Measurements from ENCODE around the gene FGF13. TPM values are rescaled to one million over a fixed set of nuclear protein-coding genes. Genes with fewer than 3 reads are reported as not detected.

FGF13 gene
- polyA plus RNA-seq, 1 experiment, result not detected

DNA sequence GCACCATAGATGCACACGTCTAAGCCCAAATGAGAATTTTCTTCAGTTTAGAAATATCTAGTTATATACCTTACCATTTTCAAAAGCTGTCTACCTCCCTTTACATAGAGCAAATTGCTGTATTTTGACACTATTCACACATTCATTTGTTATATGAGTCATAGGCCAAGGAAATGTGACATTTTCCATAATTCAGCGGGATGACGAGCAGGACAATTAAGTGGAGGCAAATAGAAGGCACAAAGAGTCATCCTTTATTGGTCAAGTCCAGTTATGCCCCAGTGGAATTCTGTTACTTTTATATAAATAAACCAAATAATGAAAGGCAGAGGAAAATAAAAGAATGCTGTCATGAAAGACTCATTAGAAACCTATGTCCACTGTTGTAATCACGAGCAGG lies 27.9 kb downstream of the FGF13 start:
- no peak for TF ChIP-seq CTCF (IDR thresholded peaks at IDR 0.05; ENCODE audit: insufficient read depth, low read depth, low read length)
- no peak overlapping the region for H3K4me3 ChIP-seq (ENCODE audit: low read depth, low read length)
- ChIA-PET POLR2A (no interaction called here), CTCF (no interaction called here)
- DNase-seq (ENCODE audit: low read depth), result no peak
- no peaks in the 10 kb centered on the region for H3K27me3 ChIP-seq (ENCODE audit: control insufficient read depth, insufficient read depth, low read length)
- H3K36me3 ChIP-seq (ENCODE audit: control insufficient read depth, insufficient read depth, low read length), result no peaks in the 10 kb centered on the region

- ChIA-PET CTCF (no interaction called here), POLR2A (no interaction called here)
Measured at GRCh38 chrX:138669693-138670092, 41.8 kb downstream of the FGF13 start.

GRCh38 chrX:138664466-138664865 lies 47.1 kb downstream of the FGF13 start:
- DNase-seq (ENCODE audit: low read depth), result no peak
- CTCF ChIA-PET, result no interaction called here
- Histone ChIP-seq H3K36me3 (ENCODE audit: control insufficient read depth, insufficient read depth, low read length) (no peaks in the 10 kb centered on the region), H3K4me3 (ENCODE audit: low read depth, low read length) (no peak overlapping the region), H3K27me3 (ENCODE audit: control insufficient read depth, insufficient read depth, low read length) (no peaks in the 10 kb centered on the region)
- POLR2A ChIA-PET, result no interaction called here
- no peak for TF ChIP-seq CTCF (IDR thresholded peaks at IDR 0.05; ENCODE audit: insufficient read depth, low read depth, low read length)

More at GRCh38 chrX:138669693-138670092, 41.8 kb downstream of the FGF13 start:
- Histone ChIP-seq H3K4me3 (ENCODE audit: low read depth, low read length) (no peak overlapping the region), H3K27me3 (ENCODE audit: control insufficient read depth, insufficient read depth, low read length) (no peaks in the 10 kb centered on the region), H3K36me3 (ENCODE audit: control insufficient read depth, insufficient read depth, low read length) (no peaks in the 10 kb centered on the region)
- TF ChIP-seq CTCF (IDR thresholded peaks at IDR 0.05; ENCODE audit: insufficient read depth, low read depth, low read length), result no peak
- DNase-seq (ENCODE audit: low read depth), result no peak

GRCh38 chrX:138664016-138664415 lies 47.5 kb downstream of the FGF13 start:
- CTCF ChIA-PET, result no interaction called here
- no peak for TF ChIP-seq CTCF (IDR thresholded peaks at IDR 0.05; ENCODE audit: insufficient read depth, low read depth, low read length)
- POLR2A ChIA-PET, result no interaction called here

DNA sequence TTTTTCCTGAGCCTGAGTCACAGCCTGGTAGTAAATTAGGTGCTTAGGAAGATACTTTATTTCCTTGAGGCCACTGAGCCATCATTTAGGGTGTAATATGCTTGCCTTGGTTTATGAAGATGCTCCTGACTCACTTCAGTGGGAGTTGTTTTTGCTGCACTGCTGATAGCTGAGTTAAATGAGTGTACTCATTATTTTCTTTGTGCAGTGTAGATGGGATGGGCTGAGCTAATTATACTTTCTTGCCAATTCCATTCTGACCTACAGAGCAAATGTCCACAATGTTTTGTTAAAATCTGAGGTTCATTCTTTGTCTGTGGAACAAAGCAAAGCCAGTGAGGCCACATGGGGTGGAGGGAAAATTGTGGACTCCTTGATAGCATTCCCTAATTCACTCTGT lies 60.0 kb downstream of the FGF13 start:
- Histone ChIP-seq H3K4me3 (ENCODE audit: low read depth, low read length) (no peak overlapping the region), H3K36me3 (ENCODE audit: control insufficient read depth, insufficient read depth, low read length) (no peaks in the 10 kb centered on the region), H3K27me3 (ENCODE audit: control insufficient read depth, insufficient read depth, low read length) (no peaks in the 10 kb centered on the region)
- ChIA-PET CTCF (no interaction called here), POLR2A (no interaction called here)
- no peak for TF ChIP-seq CTCF (IDR thresholded peaks at IDR 0.05; ENCODE audit: insufficient read depth, low read depth, low read length)
- DNase-seq (ENCODE audit: low read depth), result no peak

More at GRCh38 chrX:138664016-138664415, 47.5 kb downstream of the FGF13 start:
- Histone ChIP-seq H3K36me3 (ENCODE audit: control insufficient read depth, insufficient read depth, low read length) (no peaks in the 10 kb centered on the region), H3K27me3 (ENCODE audit: control insufficient read depth, insufficient read depth, low read length) (no peaks in the 10 kb centered on the region), H3K4me3 (ENCODE audit: low read depth, low read length) (no peak overlapping the region)
- no peak for DNase-seq (ENCODE audit: low read depth)

Data from BJ (cell line).